ENCODE results near the gene ACTMAP. TPM values are rescaled to one million over a fixed set of nuclear protein-coding genes. Genes with fewer than 3 reads are reported as not detected.
A peak's percentile ranks its signal among the peaks of the same experiment; 100 is the strongest.

ACTMAP gene
- polyA plus RNA-seq, 2 donors = 3.1 to 6.8 TPM

DNA sequence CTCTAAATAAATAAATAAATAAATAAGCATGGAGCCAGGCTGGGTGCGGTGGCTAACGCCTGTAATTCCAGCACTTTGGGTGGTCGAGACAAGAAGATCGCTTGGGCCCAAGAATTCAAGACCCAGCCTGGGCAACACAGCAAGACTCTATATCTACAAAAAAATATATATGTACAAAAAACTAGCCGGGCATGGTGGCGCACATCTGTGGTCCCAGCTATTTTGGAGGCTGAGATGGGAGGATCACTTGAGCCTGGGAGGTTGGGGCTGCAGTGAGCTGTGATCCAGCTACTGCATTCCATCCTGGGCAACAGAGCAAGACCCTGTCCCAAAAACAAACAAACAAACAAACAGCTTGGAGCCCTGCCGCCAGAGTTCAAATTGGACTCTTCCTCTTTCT lies 2.7 kb downstream of the ACTMAP start:
- no peaks in the 10 kb centered on the region for H3K9me3 ChIP-seq (ENCODE audit: control insufficient read depth in 2 of 2, insufficient read depth in 1 of 2, low read depth in 1 of 2, low read length in 1 of 2)
- H3K27me3 ChIP-seq (ENCODE audit: control insufficient read depth in 1 of 2, insufficient read depth in 2 of 2, low read length in 2 of 2) = no peaks in the 10 kb centered on the region
- peaks cover 0 to 6% of the 10 kb centered on the region in 2 donors for H3K36me3 ChIP-seq (ENCODE audit: control insufficient read depth in 2 of 2, insufficient read depth in 2 of 2, low read length in 1 of 2)
- no peak overlapping the region for H3K4me3 ChIP-seq (ENCODE audit: low read depth in 1 of 2, low read length in 2 of 2)
- WGBS, 2 donors = 98 to 99% methylated on average over 7 of the region's 7 CpGs
- peaks cover 2% of the 10 kb centered on the region in 2 donors for H3K4me1 ChIP-seq (ENCODE audit: control insufficient read depth in 2 of 2, insufficient read depth in 2 of 2, low read length in 1 of 2)
- no peak overlapping the region for H3K27ac ChIP-seq (ENCODE audit: low read depth in 2 of 2, low read length in 1 of 2)

DNA sequence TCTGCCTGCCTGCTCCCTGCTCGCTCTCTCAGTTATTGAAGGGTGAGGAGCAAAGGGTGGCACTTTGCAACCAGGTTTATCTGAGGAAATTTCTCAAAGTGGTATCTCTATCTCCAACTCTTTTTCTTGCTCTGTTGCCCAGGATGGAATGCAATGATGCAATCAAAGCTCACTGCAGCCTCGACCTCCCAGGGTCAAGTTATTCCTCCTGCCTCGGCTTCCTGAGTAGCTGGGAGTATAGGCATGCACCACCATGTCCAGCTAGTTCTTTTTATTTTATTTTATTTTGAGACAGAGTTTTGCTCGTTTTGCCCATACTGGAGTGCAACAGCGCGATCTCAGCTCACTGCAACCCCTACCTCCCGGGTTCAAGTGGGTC lies 4.9 kb downstream of the ACTMAP start:
- peak overlapping the region in 1 of 2 donors; percentile 5 for H3K27ac ChIP-seq (ENCODE audit: low read depth in 2 of 2, low read length in 1 of 2)
- no peaks in the 10 kb centered on the region for H3K9me3 ChIP-seq (ENCODE audit: control insufficient read depth in 2 of 2, insufficient read depth in 1 of 2, low read depth in 1 of 2, low read length in 1 of 2)
- WGBS, 2 donors = 77 to 79% methylated on average over 7 of the region's 7 CpGs
- peaks cover 3 to 6% of the 10 kb centered on the region in 2 donors for H3K4me1 ChIP-seq (ENCODE audit: control insufficient read depth in 2 of 2, insufficient read depth in 2 of 2, low read length in 1 of 2)
- no peaks in the 10 kb centered on the region for H3K27me3 ChIP-seq (ENCODE audit: control insufficient read depth in 1 of 2, insufficient read depth in 2 of 2, low read length in 2 of 2)
- H3K4me3 ChIP-seq (ENCODE audit: low read depth in 1 of 2, low read length in 2 of 2) = no peak overlapping the region
- peaks cover 0 to 8% of the 10 kb centered on the region in 2 donors for H3K36me3 ChIP-seq (ENCODE audit: control insufficient read depth in 2 of 2, insufficient read depth in 2 of 2, low read length in 1 of 2)

DNA sequence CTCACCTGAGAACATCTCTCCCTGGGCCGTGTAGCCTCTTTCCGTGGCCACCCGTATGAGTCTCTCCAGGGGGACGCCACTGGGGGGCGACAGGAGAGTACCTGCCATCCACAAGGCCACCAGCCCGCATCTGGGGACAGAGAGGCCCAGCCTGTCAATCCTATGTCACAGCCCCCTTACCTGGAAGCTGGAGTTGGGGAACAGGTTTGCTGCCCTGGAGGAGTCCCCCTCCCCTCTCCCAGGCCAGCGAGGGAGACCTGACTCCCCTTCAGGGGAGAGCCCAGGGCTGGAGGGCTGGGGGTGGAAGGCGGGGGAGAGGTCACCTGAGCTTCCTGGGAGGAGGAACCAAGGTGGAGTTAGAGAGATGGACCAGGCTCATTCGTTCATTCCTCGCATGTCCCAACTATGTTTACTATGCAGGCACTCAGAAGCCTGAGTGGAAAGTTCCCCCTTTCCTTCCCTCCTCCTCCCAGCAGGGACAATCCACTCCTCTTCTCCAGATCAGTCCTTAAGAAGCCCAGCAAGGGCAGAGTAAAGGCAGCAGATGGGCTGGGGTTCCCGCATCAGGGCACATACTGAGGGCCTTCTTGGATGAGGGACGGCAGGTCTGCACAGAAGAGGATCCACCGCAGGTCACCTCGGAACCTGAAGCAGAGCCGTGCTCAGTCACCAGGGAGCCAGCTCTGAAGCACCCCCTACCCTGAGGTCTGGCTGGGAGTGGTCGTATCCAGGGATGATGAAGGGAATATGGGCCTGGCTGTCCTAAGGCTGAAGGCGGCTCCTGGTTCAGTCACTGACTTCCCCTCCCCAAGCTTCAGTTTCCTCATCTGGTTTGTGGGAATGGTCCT lies 5.5 kb downstream of the ACTMAP start:
- Histone ChIP-seq H3K4me3 (ENCODE audit: low read depth in 1 of 2, low read length in 2 of 2) (no peak overlapping the region), H3K9me3 (ENCODE audit: control insufficient read depth in 2 of 2, insufficient read depth in 1 of 2, low read depth in 1 of 2, low read length in 1 of 2) (no peaks in the 10 kb centered on the region), H3K27ac (ENCODE audit: low read depth in 2 of 2, low read length in 1 of 2) (peak overlapping the region; percentile 5 to 11), H3K27me3 (ENCODE audit: control insufficient read depth in 1 of 2, insufficient read depth in 2 of 2, low read length in 2 of 2) (no peaks in the 10 kb centered on the region), H3K36me3 (ENCODE audit: control insufficient read depth in 2 of 2, insufficient read depth in 2 of 2, low read length in 1 of 2) (peaks cover 0 to 14% of the 10 kb centered on the region in 2 donors), H3K4me1 (ENCODE audit: control insufficient read depth in 2 of 2, insufficient read depth in 2 of 2, low read length in 1 of 2) (peaks cover 9 to 10% of the 10 kb centered on the region in 2 donors)
- WGBS, 2 donors = 65 to 72% methylated on average over 17 of the region's 17 CpGs

DNA sequence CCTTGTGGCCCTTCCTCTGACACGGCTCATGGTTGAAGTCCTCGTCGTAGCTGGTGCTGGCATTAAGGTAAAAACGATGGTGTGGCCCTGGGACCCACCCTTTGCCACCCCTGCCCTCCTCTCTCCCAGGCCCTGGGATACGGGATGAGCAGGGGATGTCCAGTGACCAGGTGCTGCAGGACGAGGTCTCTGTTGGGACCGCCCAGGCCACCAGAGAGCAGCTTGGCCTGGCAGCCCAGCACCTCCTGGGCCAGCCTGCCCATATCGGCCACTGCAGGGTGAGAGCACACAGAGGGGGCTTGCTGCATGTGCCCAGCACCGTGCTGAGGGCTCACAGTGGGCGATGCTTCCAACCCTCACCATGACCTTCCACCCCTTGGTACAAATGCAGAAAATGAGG lies 6.4 kb downstream of the ACTMAP start:
- H3K36me3 ChIP-seq (ENCODE audit: control insufficient read depth in 2 of 2, insufficient read depth in 2 of 2, low read length in 1 of 2) = peaks cover 0 to 23% of the 10 kb centered on the region in 2 donors
- peak overlapping the region in 1 of 2 donors; percentile 15 for H3K27ac ChIP-seq (ENCODE audit: low read depth in 2 of 2, low read length in 1 of 2)
- H3K4me1 ChIP-seq (ENCODE audit: control insufficient read depth in 2 of 2, insufficient read depth in 2 of 2, low read length in 1 of 2) = peaks cover 12 to 18% of the 10 kb centered on the region in 2 donors
- no peak overlapping the region for H3K4me3 ChIP-seq (ENCODE audit: low read depth in 1 of 2, low read length in 2 of 2)
- no peaks in the 10 kb centered on the region for H3K9me3 ChIP-seq (ENCODE audit: control insufficient read depth in 2 of 2, insufficient read depth in 1 of 2, low read depth in 1 of 2, low read length in 1 of 2)
- H3K27me3 ChIP-seq (ENCODE audit: control insufficient read depth in 1 of 2, insufficient read depth in 2 of 2, low read length in 2 of 2) = no peaks in the 10 kb centered on the region
- 91 to 93% methylated on average over 10 of the region's 10 CpGs for WGBS, 2 donors

DNA sequence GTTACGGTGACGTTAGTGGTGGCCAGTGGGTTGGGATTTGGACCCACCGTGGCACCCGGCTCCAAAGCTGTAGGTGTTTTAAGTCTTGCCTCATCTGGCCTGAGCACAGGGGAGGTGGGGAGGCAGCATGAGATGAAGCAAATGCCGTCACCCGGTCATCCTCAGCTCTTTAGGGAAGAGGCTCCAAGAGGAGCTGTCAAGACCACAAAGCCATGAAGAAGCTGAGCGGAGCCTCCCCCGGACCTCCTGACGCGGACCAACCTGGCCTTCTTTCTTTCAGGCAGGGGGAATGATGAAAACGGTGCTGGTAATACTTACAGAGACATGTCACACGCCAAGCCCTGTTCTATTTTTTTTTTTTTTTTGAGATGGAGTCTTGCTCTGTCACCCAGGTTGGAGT lies 7.4 kb downstream of the ACTMAP start:
- Histone ChIP-seq H3K4me3 (ENCODE audit: low read depth in 1 of 2, low read length in 2 of 2) (no peak overlapping the region), H3K36me3 (ENCODE audit: control insufficient read depth in 2 of 2, insufficient read depth in 2 of 2, low read length in 1 of 2) (peaks cover 0 to 28% of the 10 kb centered on the region in 2 donors), H3K9me3 (ENCODE audit: control insufficient read depth in 2 of 2, insufficient read depth in 1 of 2, low read depth in 1 of 2, low read length in 1 of 2) (no peaks in the 10 kb centered on the region), H3K27me3 (ENCODE audit: control insufficient read depth in 1 of 2, insufficient read depth in 2 of 2, low read length in 2 of 2) (no peaks in the 10 kb centered on the region), H3K4me1 (ENCODE audit: control insufficient read depth in 2 of 2, insufficient read depth in 2 of 2, low read length in 1 of 2) (peaks cover 12 to 18% of the 10 kb centered on the region in 2 donors), H3K27ac (ENCODE audit: low read depth in 2 of 2, low read length in 1 of 2) (peak overlapping the region in 1 of 2 donors; percentile 27)
- WGBS, 2 donors = 89 to 91% methylated on average over 12 of the region's 12 CpGs

DNA sequence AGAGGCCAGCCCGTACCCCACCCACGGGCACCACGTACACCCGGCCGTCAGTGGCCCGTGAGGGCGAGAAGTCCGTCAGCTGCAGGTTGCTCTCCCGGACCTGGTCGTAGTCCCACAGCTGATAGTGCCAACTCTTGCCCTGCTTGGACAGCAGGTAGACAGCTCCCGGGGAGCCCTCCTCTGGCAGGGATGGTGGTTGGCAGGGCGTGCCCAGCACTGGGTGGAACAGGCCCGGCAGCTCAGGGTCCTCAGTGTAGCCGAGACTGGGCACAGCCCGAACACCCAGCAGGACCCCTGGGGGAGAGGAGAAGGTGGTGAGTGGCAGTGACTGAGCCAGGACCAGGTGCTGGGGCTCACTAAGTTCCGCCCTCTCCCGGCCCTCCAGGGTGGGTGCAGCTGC lies 7.8 kb downstream of the ACTMAP start:
- Histone ChIP-seq H3K27ac (ENCODE audit: low read depth in 2 of 2, low read length in 1 of 2) (peak overlapping the region in 1 of 2 donors; percentile 27), H3K36me3 (ENCODE audit: control insufficient read depth in 2 of 2, insufficient read depth in 2 of 2, low read length in 1 of 2) (peaks cover 2 to 31% of the 10 kb centered on the region in 2 donors), H3K4me1 (ENCODE audit: control insufficient read depth in 2 of 2, insufficient read depth in 2 of 2, low read length in 1 of 2) (peaks cover 12 to 18% of the 10 kb centered on the region in 2 donors)

DNA sequence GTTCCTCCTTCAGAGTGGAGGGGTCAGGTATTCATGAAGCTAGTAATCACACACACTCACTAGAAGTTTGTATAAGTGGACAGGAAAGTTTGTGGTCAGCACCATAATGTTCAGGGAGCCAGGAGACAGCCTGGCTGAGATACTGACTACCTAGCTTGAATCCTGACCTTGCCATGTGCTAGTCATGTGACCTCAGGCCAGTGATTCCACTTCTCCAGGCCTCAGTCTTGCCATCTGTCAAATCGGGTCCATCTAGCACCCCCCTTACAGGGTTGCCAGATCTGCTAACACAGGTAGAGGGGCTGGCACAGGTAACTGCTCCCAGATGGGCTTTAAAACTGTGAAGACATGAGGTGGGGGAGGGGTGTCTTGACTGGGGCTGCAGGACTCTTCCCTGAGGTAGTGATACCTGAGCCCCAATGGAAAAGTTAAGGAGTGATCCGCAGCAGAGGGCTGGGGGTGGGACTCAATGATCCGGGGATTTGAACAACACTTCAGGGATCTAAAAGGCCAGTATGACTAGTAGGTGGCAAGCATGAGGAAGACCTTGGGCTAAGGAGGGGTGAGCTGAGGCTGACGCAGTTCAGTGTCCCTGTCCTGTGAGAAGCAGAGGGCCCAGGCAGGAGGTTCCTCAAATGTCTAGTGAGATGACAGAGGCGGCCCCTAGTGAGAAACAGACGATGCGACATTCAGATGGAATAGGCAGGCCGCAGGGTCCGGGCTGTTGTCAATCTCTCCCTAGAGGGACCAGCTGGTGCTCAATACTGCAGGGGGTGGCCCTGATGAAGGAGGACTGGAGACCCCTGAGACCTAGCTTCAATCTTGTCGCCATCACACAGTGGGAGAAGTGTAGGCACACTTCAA lies 8.5 kb downstream of the ACTMAP start:
- H3K27me3 ChIP-seq (ENCODE audit: control insufficient read depth in 1 of 2, insufficient read depth in 2 of 2, low read length in 2 of 2) = no peaks in the 10 kb centered on the region
- no peaks in the 10 kb centered on the region for H3K9me3 ChIP-seq (ENCODE audit: control insufficient read depth in 2 of 2, insufficient read depth in 1 of 2, low read depth in 1 of 2, low read length in 1 of 2)
- peaks cover 12 to 18% of the 10 kb centered on the region in 2 donors for H3K4me1 ChIP-seq (ENCODE audit: control insufficient read depth in 2 of 2, insufficient read depth in 2 of 2, low read length in 1 of 2)
- H3K27ac ChIP-seq (ENCODE audit: low read depth in 2 of 2, low read length in 1 of 2) = peak overlapping the region; percentile 70 to 72
- peaks cover 9 to 38% of the 10 kb centered on the region in 2 donors for H3K36me3 ChIP-seq (ENCODE audit: control insufficient read depth in 2 of 2, insufficient read depth in 2 of 2, low read length in 1 of 2)
- WGBS, 2 donors = 82 to 84% methylated on average over 10 of the region's 10 CpGs
- no peak overlapping the region for H3K4me3 ChIP-seq (ENCODE audit: low read depth in 1 of 2, low read length in 2 of 2)

More for the DNA sequence above, 7.8 kb downstream of the ACTMAP start:
- Histone ChIP-seq H3K27me3 (ENCODE audit: control insufficient read depth in 1 of 2, insufficient read depth in 2 of 2, low read length in 2 of 2) (no peaks in the 10 kb centered on the region), H3K9me3 (ENCODE audit: control insufficient read depth in 2 of 2, insufficient read depth in 1 of 2, low read depth in 1 of 2, low read length in 1 of 2) (no peaks in the 10 kb centered on the region), H3K4me3 (ENCODE audit: low read depth in 1 of 2, low read length in 2 of 2) (no peak overlapping the region)
- 70 to 76% methylated on average over 17 of the region's 17 CpGs for WGBS, 2 donors

DNA sequence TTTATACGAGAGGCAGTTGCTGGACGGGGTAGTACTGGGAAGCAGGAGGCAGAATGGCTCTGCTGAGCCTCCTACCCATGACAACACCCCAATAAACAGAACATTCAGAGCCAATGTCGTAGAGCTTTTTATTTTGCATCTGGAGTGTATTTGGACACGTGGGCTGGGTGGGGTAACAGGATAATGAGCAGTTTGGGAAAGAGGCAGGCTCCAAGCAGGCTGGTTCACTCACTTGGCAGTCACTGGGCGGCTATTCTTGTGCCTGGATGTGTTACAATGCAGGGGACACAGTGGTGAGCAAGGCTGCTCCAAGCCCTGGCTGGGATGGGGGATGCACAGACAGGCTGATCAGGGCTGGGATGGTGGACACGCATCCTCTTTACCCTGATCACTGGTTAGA lies 9.5 kb downstream of the ACTMAP start:
- Histone ChIP-seq H3K27me3 (ENCODE audit: control insufficient read depth in 1 of 2, insufficient read depth in 2 of 2, low read length in 2 of 2) (no peaks in the 10 kb centered on the region), H3K4me3 (ENCODE audit: low read depth in 1 of 2, low read length in 2 of 2) (no peak overlapping the region), H3K9me3 (ENCODE audit: control insufficient read depth in 2 of 2, insufficient read depth in 1 of 2, low read depth in 1 of 2, low read length in 1 of 2) (no peaks in the 10 kb centered on the region), H3K27ac (ENCODE audit: low read depth in 2 of 2, low read length in 1 of 2) (peak overlapping the region; percentile 71 to 75), H3K4me1 (ENCODE audit: control insufficient read depth in 2 of 2, insufficient read depth in 2 of 2, low read length in 1 of 2) (peaks cover 12 to 18% of the 10 kb centered on the region in 2 donors), H3K36me3 (ENCODE audit: control insufficient read depth in 2 of 2, insufficient read depth in 2 of 2, low read length in 1 of 2) (peaks cover 9 to 41% of the 10 kb centered on the region in 2 donors)
- WGBS, 2 donors = 50 to 58% methylated on average over 6 of the region's 6 CpGs

DNA sequence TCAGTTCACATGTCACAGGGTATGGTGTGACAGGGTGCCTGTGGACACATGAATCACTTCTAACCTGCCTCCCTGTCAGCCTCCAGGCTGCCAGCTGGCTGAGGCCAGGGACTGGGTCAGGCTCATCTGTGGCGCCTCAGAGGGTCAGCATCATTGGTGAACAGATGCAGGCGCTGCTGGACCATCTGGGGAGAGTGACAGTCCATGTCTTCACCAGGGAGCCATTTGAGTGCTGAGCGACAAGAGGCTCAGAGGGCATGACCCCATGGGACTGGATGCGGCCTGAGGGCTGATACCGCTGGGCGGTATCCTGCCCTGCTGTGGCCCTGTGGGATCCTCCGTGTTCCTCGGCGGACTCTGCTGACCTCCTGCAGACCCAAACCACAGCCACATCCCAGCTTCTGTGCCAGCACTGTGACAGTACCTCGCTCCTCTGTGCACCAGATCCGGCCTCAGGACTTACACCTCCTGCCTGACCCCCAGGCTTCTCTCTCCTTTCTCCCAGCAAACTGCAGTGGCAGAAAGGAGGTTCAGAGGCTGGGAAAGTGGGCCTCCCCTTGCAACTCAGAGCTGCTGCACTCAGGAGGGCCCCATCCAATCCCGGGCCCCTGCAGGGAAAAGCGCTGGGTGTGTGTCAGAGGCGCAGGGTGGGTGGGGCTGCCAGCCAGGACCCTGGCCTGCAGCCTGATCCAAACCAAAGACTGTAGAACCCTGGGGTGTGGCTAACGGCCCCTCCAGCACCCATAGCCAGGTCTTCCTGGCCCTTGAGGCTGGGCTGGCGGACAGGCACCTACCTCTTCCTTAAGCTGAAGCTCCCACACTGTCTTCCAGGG lies 10.2 kb downstream of the ACTMAP start:
- H3K36me3 ChIP-seq (ENCODE audit: control insufficient read depth in 2 of 2, insufficient read depth in 2 of 2, low read length in 1 of 2) = peaks cover 9 to 47% of the 10 kb centered on the region in 2 donors
- peak overlapping the region; percentile 71 to 75 for H3K27ac ChIP-seq (ENCODE audit: low read depth in 2 of 2, low read length in 1 of 2)
- no peak overlapping the region for H3K4me3 ChIP-seq (ENCODE audit: low read depth in 1 of 2, low read length in 2 of 2)
- peaks cover 15 to 18% of the 10 kb centered on the region in 2 donors for H3K4me1 ChIP-seq (ENCODE audit: control insufficient read depth in 2 of 2, insufficient read depth in 2 of 2, low read length in 1 of 2)
- 65 to 74% methylated on average over 15 to 16 of the region's 16 CpGs for WGBS, 2 donors
- H3K27me3 ChIP-seq (ENCODE audit: control insufficient read depth in 1 of 2, insufficient read depth in 2 of 2, low read length in 2 of 2) = no peaks in the 10 kb centered on the region
- H3K9me3 ChIP-seq (ENCODE audit: control insufficient read depth in 2 of 2, insufficient read depth in 1 of 2, low read depth in 1 of 2, low read length in 1 of 2) = no peaks in the 10 kb centered on the region

Measured in esophagus (tissue), 2 donors.